ENCODE measurements around the gene SPRYD3.

The SPRYD3 gene

DNA sequence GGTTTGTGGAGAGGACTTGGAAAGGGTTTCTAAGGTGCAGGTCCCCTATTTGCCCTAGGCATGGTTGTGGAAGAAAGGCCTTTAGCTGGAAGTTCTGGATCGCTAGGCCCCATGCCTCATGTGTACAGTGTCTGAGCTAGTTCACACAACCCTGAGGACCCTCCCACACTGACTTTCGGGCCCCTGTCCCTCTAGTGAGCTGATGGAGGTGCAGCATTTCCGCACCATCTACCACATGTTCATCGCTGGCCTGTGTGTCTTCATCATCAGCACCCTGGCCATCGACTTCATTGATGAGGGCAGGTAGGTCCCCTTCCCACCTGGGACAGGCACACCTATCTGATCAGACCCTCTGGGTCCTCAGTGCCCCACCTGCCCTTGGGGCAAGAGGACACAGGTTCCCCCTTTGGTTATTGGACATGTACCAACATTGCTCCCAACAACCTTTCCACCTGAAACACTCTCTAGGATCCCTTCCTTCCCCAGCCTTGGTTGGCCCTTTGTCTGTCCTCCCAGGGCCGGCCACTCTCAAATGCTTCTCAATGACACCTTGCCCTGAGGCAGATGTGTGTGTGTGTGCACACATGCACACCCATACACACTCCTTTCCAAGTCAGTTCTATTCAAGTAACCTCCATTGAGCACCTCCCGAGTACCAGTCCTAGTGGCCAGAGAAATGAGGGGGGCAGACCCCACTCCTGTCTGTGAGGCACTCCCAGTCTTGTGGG lies 26.7 kb upstream of the SPRYD3 start:
- no peak for DNase-seq
- ChIA-PET POLR2A (no interaction called here), CTCF (interaction anchor here (1.0 to 1.7 kb wide), 2 partner anchors 40 to 92 kb away, joined by 3 to 6 read pairs; no protein-coding TSS in a partner anchor)
- no peak overlapping the region for H3K27ac ChIP-seq (ENCODE audit: insufficient read depth in 1 of 2, low read depth in 1 of 2, low read length in 2 of 2, poor library complexity in 1 of 2, severe bottlenecking in 2 of 2)
- H3K36me3 ChIP-seq (ENCODE audit: control insufficient read depth in 4 of 4, insufficient read depth in 4 of 4, low read length in 3 of 4) = no peaks in the 10 kb centered on the region
- peaks cover 5 to 33% (median 28%) of the 10 kb centered on the region in 4 experiments for H3K4me1 ChIP-seq (ENCODE audit: control extremely low read depth in 1 of 4, control insufficient read depth in 4 of 4, insufficient read depth in 4 of 4, low read length in 3 of 4)
- no peak overlapping the region for H3K4me3 ChIP-seq (ENCODE audit: control insufficient read depth in 1 of 7, extremely low read depth in 1 of 7, insufficient read depth in 4 of 7, low read depth in 2 of 7, low read length in 6 of 7)
- 96% methylated on average over 6 of the region's 7 CpGs for whole genome bisulfite sequencing (ENCODE audit: insufficient coverage)
- no peaks in the 10 kb centered on the region for H3K27me3 ChIP-seq (replicated peaks in 2 of 5; ENCODE audit: control insufficient read depth in 4 of 5, insufficient read depth in 5 of 5, low read length in 4 of 5)
- no peaks in the 10 kb centered on the region for H3K9me3 ChIP-seq (ENCODE audit: control extremely low read depth in 1 of 5, control insufficient read depth in 4 of 5, insufficient read depth in 2 of 5, low read depth in 1 of 5, low read length in 4 of 5)

DNA sequence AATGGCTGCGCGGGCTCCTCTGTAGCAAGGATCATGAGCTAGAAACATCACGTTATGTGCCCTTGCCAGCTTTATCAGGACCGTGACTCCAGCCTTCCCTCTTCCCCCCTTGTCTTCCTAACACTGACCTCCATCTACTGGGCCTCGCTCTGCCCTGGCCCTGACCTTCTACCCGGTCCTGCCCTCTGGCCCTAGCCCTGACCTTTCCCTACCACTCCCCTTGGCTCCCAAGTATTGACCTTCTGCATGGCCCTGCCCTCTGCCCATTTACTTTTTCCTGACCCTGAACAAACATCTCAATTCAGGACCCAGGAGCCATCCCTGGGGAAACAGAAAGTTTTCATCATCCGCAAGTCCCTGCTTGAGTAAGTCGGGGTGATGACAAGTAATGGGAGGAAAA lies 26.1 kb upstream of the SPRYD3 start:
- no peaks in the 10 kb centered on the region for H3K36me3 ChIP-seq (ENCODE audit: control insufficient read depth in 4 of 4, insufficient read depth in 4 of 4, low read length in 3 of 4)
- no peak overlapping the region for H3K4me3 ChIP-seq (ENCODE audit: control insufficient read depth in 1 of 7, extremely low read depth in 1 of 7, insufficient read depth in 4 of 7, low read depth in 2 of 7, low read length in 6 of 7)
- ChIA-PET CTCF (interaction anchor here (1.0 to 1.7 kb wide), 2 partner anchors 39 to 93 kb away, joined by 3 to 6 read pairs; no protein-coding TSS in a partner anchor), POLR2A (no interaction called here)
- H3K27ac ChIP-seq (ENCODE audit: insufficient read depth in 1 of 2, low read depth in 1 of 2, low read length in 2 of 2, poor library complexity in 1 of 2, severe bottlenecking in 2 of 2) = no peak overlapping the region
- H3K4me1 ChIP-seq (ENCODE audit: control extremely low read depth in 1 of 4, control insufficient read depth in 4 of 4, insufficient read depth in 4 of 4, low read length in 3 of 4) = peaks cover 5 to 33% (median 28%) of the 10 kb centered on the region in 4 experiments
- H3K27me3 ChIP-seq (replicated peaks in 2 of 5; ENCODE audit: control insufficient read depth in 4 of 5, insufficient read depth in 5 of 5, low read length in 4 of 5) = no peaks in the 10 kb centered on the region
- 98% methylated on average over 6 of the region's 8 CpGs for WGBS (ENCODE audit: insufficient coverage)
- no peak for DNase-seq
- H3K9me3 ChIP-seq (ENCODE audit: control extremely low read depth in 1 of 5, control insufficient read depth in 4 of 5, insufficient read depth in 2 of 5, low read depth in 1 of 5, low read length in 4 of 5) = no peaks in the 10 kb centered on the region

- peak overlapping the region in 2 of 7 experiments; percentile 13 to 21 for H3K4me3 ChIP-seq (ENCODE audit: control insufficient read depth in 1 of 7, extremely low read depth in 1 of 7, insufficient read depth in 4 of 7, low read depth in 2 of 7, low read length in 6 of 7)
- POLR2A ChIA-PET = interaction anchor here (0.6 to 1.9 kb wide), 4 partner anchors 19 to 99 kb away, joined by 3 to 5 read pairs (median 4); partner anchors contain the start of gene SPRYD3
- CTCF ChIA-PET = interaction anchor here (0.7 to 14.5 kb wide), 9 partner anchors 8 to 95 kb away, joined by 3 to 361 read pairs (median 4); partner anchors contain the start of gene SPRYD3
- 0% methylated on average over 2 of the region's 3 CpGs for WGBS (ENCODE audit: insufficient coverage)
- DNase-seq = peak; percentile 58 to 94 (median 93)
- no peaks in the 10 kb centered on the region for H3K36me3 ChIP-seq (ENCODE audit: control insufficient read depth in 4 of 4, insufficient read depth in 4 of 4, low read length in 3 of 4)
- H3K4me1 ChIP-seq (ENCODE audit: control extremely low read depth in 1 of 4, control insufficient read depth in 4 of 4, insufficient read depth in 4 of 4, low read length in 3 of 4) = peaks cover 5 to 38% (median 34%) of the 10 kb centered on the region in 4 experiments
- no peak overlapping the region for H3K27ac ChIP-seq (ENCODE audit: insufficient read depth in 1 of 2, low read depth in 1 of 2, low read length in 2 of 2, poor library complexity in 1 of 2, severe bottlenecking in 2 of 2)
- H3K9me3 ChIP-seq (ENCODE audit: control extremely low read depth in 1 of 5, control insufficient read depth in 4 of 5, insufficient read depth in 2 of 5, low read depth in 1 of 5, low read length in 4 of 5) = no peaks in the 10 kb centered on the region
- no peaks in the 10 kb centered on the region for H3K27me3 ChIP-seq (replicated peaks in 2 of 5; ENCODE audit: control insufficient read depth in 4 of 5, insufficient read depth in 5 of 5, low read length in 4 of 5)
Measured at GRCh38 chr12:53103860-53104305, 24.7 kb upstream of the SPRYD3 start.

GRCh38 chr12:53102883-53103807 lies 24.0 kb upstream of the SPRYD3 start, which contains the start of gene SOAT2:
Gene SOAT2 (plus strand): TSS chr12:53103486. CDS start chr12:53103578, 92 bp downstream.
- Histone ChIP-seq H3K4me1 (ENCODE audit: control extremely low read depth in 1 of 4, control insufficient read depth in 4 of 4, insufficient read depth in 4 of 4, low read length in 3 of 4) (peaks cover 7 to 45% (median 41%) of the 10 kb centered on the region in 4 experiments), H3K4me3 (ENCODE audit: control insufficient read depth in 1 of 7, extremely low read depth in 1 of 7, insufficient read depth in 4 of 7, low read depth in 2 of 7, low read length in 6 of 7) (peak within 1 kb of the TSS in 2 of 7 experiments; percentile 13 to 21), H3K36me3 (ENCODE audit: control insufficient read depth in 4 of 4, insufficient read depth in 4 of 4, low read length in 3 of 4) (no peaks in the 10 kb centered on the region), H3K27ac (ENCODE audit: insufficient read depth in 1 of 2, low read depth in 1 of 2, low read length in 2 of 2, poor library complexity in 1 of 2, severe bottlenecking in 2 of 2) (no peak within 1 kb of the TSS), H3K27me3 (replicated peaks in 2 of 5; ENCODE audit: control insufficient read depth in 4 of 5, insufficient read depth in 5 of 5, low read length in 4 of 5) (no peaks in the 10 kb centered on the region), H3K9me3 (ENCODE audit: control extremely low read depth in 1 of 5, control insufficient read depth in 4 of 5, insufficient read depth in 2 of 5, low read depth in 1 of 5, low read length in 4 of 5) (no peaks in the 10 kb centered on the region)
- POLR2A ChIA-PET = interaction anchor here (0.6 to 1.9 kb wide), 4 partner anchors 24 to 164 kb away, joined by 3 to 5 read pairs (median 4); partner anchors contain the start of gene SPRYD3
- WGBS (ENCODE audit: insufficient coverage) = 68% methylated on average over 17 of the region's 23 CpGs
- CTCF ChIA-PET = interaction anchor here (0.5 to 14.5 kb wide), 18 partner anchors 9 to 526 kb away, joined by 3 to 361 read pairs (median 4); partner anchors contain the start of genes CSAD, PFDN5, SPRYD3 and ZNF740
- peak in 2 of 3 donors; percentile 47 to 59 for DNase-seq

DNA sequence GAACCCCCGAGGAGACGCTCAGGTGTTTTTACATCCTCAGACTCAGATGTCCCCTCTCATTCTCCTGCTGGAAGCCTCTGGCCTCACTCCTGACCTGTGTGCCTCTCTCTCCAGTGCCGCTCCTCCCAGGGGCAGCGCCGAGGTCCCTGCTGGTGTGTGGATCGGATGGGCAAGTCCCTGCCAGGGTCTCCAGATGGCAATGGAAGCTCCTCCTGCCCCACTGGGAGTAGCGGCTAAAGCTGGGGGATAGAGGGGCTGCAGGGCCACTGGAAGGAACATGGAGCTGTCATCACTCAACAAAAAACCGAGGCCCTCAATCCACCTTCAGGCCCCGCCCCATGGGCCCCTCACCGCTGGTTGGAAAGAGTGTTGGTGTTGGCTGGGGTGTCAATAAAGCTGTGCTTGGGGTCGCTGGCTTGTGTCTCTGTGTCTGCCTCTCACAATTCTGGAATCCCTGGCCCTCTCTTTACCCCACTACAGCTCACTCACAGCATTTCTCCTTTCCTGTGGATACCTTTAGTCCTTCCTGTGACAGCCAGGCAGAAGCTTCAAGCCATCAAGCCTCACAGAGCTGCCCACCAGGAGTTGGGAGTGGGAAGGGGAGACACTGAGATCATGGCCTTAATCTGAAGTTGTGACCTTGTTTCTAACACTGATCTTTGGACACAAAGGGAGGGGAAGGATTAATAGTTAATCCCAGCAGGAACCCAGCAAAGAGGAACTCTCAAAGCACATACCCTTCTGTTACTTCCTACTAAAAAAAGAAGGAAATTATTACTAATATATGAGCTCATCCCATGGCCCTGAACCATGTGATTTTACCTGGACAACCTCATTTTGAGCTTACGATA lies 23.0 kb upstream of the SPRYD3 start:
- Histone ChIP-seq H3K36me3 (ENCODE audit: control insufficient read depth in 4 of 4, insufficient read depth in 4 of 4, low read length in 3 of 4) (no peaks in the 10 kb centered on the region), H3K27me3 (replicated peaks in 2 of 5; ENCODE audit: control insufficient read depth in 4 of 5, insufficient read depth in 5 of 5, low read length in 4 of 5) (no peaks in the 10 kb centered on the region), H3K4me1 (ENCODE audit: control extremely low read depth in 1 of 4, control insufficient read depth in 4 of 4, insufficient read depth in 4 of 4, low read length in 3 of 4) (peaks cover 7 to 55% (median 50%) of the 10 kb centered on the region in 4 experiments), H3K4me3 (ENCODE audit: control insufficient read depth in 1 of 7, extremely low read depth in 1 of 7, insufficient read depth in 4 of 7, low read depth in 2 of 7, low read length in 6 of 7) (no peak overlapping the region), H3K9me3 (ENCODE audit: control extremely low read depth in 1 of 5, control insufficient read depth in 4 of 5, insufficient read depth in 2 of 5, low read depth in 1 of 5, low read length in 4 of 5) (no peaks in the 10 kb centered on the region), H3K27ac (ENCODE audit: insufficient read depth in 1 of 2, low read depth in 1 of 2, low read length in 2 of 2, poor library complexity in 1 of 2, severe bottlenecking in 2 of 2) (no peak overlapping the region)
- ChIA-PET CTCF (interaction anchor here (0.5 to 14.5 kb wide), 18 partner anchors 8 to 527 kb away, joined by 3 to 361 read pairs (median 4); partner anchors contain the start of genes CSAD, PFDN5, SPRYD3 and ZNF740), POLR2A (interaction anchor here (0.6 to 1.9 kb wide), 3 partner anchors 34 to 1200 kb away, joined by 3 to 6 read pairs (median 5); no protein-coding TSS in a partner anchor)
- no peak for DNase-seq
- WGBS (ENCODE audit: insufficient coverage) = 88% methylated on average over 6 of the region's 12 CpGs

DNA sequence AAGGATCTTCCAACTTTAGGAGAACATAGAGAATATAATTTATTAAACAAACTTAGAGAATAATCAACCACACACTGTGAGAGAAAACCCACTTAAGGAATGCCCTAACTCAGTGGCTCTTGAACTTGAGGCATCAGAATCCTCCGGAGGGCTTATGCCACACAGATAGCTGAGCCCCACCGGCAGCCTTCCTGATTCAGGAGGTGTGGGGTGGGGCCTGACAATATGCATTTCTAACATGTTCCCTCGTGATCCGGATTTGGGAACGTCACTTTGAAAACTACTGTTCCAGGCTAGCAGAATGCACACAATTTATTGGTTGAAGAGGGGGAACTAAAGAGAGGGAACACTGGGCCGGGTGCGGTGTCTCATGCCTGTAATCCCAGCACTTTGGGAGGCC lies 22.1 kb upstream of the SPRYD3 start:
- no peaks in the 10 kb centered on the region for H3K9me3 ChIP-seq (ENCODE audit: control extremely low read depth in 1 of 5, control insufficient read depth in 4 of 5, insufficient read depth in 2 of 5, low read depth in 1 of 5, low read length in 4 of 5)
- ChIA-PET CTCF (interaction anchor here (0.6 to 14.5 kb wide), 9 partner anchors 14 to 96 kb away, joined by 3 to 361 read pairs (median 9); partner anchors contain the start of gene SPRYD3), POLR2A (interaction anchor here (0.6 kb wide), 1 partner anchor 1201 kb away, joined by 6 read pairs; no protein-coding TSS in a partner anchor)
- no peak for DNase-seq
- H3K4me1 ChIP-seq (ENCODE audit: control extremely low read depth in 1 of 4, control insufficient read depth in 4 of 4, insufficient read depth in 4 of 4, low read length in 3 of 4) = peaks cover 7 to 62% (median 55%) of the 10 kb centered on the region in 4 experiments
- no peak overlapping the region for H3K27ac ChIP-seq (ENCODE audit: insufficient read depth in 1 of 2, low read depth in 1 of 2, low read length in 2 of 2, poor library complexity in 1 of 2, severe bottlenecking in 2 of 2)
- H3K4me3 ChIP-seq (ENCODE audit: control insufficient read depth in 1 of 7, extremely low read depth in 1 of 7, insufficient read depth in 4 of 7, low read depth in 2 of 7, low read length in 6 of 7) = no peak overlapping the region
- WGBS (ENCODE audit: insufficient coverage) = 96% methylated on average over 7 of the region's 7 CpGs
- no peaks in the 10 kb centered on the region for H3K36me3 ChIP-seq (ENCODE audit: control insufficient read depth in 4 of 4, insufficient read depth in 4 of 4, low read length in 3 of 4)
- no peaks in the 10 kb centered on the region for H3K27me3 ChIP-seq (replicated peaks in 2 of 5; ENCODE audit: control insufficient read depth in 4 of 5, insufficient read depth in 5 of 5, low read length in 4 of 5)
